Midbrain (tissue), 1 donor: Measurements from ENCODE around the gene FUT8.
"Not testable (repeated sequence)": the region's sequence is repeated elsewhere in the genome, so short reads cannot be mapped to it uniquely, and the experiment has no call there.

Experiments used
- DNase-seq: peaks from one replicate; lab custom pipeline; 2025; lab: John Stamatoyannopoulos, UW

Gene FUT8

DNA sequence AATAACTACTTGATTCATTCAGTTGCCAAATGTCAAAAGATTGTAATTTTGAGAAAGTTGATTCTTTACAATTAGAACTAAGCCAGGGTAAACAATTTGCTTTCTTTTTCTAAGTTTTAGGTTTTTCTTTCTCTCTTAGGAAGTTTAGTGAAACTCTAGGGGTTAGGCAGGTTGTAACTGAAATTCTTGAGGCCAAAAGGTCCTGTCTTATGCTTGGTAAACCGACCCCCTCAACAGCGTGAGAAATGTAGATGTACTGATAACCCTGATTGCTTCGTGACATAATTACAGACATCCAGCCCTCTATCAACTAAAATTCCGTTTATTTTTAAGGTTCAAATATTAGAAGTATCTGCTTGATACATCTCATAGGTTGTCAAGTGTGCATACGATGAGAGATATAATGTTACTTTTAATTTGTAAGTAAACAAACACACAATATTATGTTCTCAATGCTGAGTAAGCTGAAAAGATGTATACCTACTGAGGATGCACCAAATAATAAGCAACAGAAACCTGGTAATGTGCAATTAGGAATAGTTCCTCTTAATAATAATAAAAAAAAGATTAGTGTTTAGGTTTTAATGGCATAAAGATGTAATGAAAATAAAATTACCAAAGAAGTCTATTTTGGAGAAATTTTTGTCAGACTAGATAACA lies 7.2 kb downstream of the FUT8 start:
- DNase-seq, result no peak

DNA sequence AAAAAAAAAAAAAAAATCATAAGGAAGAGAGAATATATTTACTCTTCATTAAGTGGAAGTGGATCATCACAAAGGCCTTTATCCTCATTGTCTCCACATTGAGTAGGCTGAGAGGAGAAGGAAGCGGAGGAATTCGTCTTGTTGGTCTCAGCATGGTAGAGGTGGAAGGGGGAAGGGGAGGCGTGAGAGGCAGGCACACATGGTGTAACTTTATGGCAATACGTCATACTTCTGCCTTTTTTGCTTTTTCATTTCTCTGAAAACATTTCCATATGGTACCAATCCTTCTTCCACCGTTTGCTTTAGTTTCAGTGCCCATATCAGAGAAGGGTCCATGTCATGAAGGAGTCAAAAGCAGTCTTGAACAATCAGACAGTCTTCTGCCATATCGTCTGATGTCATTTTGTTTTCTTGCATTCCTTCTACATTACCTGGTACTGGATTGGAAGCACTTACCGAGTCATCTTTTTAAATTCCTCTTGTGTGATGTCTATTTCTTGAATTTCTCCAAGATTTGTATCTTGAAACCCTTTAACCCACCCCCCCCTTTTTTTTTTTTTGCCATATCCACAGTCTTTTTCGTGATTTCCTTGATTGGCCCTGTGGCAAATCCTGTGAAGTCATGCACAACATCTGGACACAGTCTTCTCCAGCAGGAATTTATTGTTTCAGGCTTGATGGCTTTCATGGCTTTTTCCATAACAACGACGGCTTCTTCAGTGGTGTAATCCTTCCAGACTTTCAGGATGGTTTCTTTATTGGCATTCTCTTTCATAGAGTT lies 8.9 kb downstream of the FUT8 start:
- no peak for DNase-seq

DNA sequence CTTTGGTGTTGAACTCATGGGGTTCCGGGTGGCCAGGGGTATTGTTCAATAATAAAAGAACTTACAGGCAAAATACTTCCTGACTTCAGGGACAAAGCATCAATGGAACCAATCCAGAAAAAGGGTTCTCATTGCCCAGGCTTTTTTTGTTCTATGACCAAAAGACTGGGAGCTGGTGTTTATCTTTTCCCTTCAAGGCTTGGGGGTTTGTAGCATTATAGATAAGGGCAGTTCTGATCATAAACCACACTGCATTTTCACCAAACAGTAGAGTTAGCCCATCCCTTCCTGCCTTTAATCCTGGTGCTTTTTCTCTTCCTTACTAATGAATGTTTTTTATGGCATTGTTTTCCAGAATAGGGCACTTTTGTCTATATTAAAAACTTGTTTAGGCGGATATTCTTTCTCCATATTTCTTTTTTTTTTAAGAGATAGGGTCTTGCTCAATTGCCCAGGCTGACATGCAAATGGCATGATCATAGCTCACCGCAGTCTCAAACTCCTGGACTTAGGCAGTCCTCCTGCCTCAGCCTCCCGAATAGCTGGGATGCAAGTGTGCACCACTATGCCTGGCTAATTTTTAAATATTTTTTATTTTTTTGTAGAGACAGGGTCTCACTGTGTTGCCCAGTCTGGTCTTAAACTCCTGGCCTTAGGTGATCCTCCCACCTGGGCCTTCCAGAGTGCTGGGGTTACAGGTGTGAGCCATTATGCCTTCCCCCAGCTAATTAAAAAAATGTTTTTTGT lies 9.7 kb downstream of the FUT8 start:
- no peak for DNase-seq

DNA sequence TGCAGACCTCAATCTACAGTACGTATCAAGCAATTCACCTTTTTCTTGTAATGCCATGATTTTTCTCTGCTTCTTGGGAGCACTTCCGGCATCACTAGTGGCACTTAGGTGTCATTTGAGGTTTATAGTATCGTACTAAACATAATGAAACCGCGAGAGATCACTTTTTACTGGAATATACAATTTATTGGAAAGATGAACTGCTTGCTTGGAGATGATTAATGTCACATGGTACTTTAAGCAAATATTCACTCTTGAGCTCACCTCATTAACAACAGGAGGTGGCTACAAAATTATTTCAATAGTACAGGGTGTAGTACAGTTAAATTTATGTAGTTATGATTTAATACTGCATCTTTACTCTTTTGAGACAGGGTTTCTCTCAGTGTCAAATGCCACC lies 11.5 kb downstream of the FUT8 start:
- no peak for DNase-seq

DNA sequence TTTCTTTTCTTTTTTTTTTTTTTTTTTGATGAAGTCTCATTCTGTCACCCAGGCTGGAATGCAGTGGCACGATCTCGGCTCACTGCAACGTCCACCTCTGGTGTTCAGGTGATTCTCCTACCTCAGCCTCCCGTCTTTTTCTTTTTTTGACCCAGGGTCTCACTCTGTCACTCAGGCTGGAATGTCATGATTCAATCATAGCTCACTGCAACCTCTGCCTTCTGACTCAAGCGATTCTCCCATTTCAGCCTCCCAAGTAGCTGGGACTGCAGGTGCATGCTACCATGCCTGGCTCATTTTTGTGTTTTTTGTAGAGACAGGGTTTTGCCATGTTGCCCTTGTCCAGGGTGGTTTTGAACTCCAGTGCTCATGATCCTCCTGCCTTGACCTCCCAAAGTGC lies 12.0 kb downstream of the FUT8 start:
- no peak for DNase-seq

DNA sequence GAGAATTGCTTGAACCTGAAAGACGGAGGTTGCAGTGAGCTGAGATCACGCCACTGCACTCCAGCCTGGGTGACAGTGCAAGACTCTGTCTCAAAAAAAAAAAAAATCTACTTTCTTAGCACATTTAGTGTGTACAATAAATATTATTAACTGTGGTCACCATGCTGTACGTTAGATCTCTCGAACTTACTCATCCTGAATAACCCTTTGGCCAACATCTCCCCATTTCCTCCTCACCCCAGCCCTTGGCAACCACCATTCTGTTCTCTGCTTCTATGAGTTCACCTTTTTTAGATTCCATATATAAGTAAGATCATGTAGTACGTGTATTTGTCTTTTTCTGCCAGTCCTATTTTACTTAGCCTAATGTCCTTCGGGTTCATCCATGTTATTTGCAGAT lies 13.4 kb downstream of the FUT8 start:
- no peak for DNase-seq

DNA sequence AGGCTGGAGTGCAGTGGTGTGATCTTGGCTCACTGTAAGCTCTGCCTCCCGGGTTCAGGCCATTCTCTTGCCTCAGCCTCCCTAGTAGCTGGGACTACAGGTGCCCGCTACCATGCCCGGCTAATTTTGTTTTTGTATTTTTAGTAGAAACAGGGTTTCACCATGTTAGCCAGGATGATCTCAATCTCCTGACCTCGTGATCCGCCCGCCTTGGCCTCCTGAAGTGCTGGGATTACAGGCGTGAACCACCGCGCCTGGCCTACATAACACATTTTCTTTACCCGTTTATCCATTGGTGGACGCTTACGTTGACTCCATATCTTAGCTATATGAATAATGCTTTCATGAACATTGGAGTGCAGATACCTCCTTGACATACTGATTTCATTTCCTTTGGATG lies 14.4 kb downstream of the FUT8 start:
- not testable (repeated sequence) for DNase-seq

DNA sequence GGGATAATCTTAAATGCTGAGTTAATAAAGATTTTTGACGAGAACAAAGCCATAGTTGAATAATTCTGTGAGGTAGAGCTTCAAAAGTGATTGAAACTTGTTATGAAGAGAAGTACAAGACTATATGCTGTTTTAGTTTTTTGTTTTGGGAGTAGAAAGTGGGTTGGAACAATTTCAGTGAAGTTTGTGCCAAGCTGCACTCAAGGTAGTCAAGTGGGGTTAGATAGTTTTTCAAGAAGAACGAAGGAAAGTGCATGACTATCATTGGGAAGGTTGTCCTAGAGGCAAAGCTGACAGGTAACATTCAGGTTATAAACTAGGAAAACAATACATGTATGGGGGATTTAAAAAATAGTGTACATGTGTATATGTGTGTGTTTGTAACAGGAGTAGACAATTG lies 16.2 kb downstream of the FUT8 start:
- DNase-seq, result no peak

DNA sequence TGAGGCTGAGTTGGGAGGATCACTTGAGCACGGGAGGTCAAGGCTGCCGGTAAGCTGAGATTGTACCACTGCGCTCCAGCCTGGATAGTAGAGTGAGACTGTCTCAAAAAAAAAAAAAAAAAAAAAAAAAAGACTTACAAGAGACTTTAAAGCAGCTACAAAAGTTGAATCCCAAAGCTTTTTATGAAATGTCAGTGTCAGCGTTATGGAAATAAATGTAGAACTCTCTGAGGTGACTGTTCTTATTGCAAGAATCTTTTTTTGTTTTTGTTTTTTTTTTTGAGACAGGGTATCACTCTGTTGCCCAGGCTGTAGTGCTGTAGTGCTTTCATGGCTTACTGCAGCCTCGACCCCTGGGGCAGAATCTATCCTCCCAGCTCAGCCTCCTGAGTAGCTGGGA lies 17.2 kb downstream of the FUT8 start:
- DNase-seq, result no peak

DNA sequence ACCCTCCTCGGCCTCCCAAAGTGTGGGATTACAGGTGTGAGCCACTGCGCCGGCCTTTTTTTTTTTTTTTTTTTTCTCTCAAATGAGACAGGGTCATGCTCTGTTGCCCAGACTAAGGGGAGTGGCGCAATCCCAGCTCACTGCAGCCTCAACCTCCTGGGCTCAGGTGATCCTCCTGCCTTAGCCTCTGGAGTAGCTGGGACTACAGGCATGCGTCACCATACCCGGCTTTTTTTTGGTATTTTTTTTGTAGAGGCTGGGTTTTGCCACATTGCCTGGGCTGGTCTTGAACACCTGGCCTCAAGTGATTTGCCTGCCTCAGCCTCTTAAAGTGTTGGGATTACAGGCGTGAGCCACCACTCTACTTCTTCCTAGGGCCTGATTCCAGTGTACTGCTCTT lies 18.7 kb downstream of the FUT8 start:
- no peak for DNase-seq

DNA sequence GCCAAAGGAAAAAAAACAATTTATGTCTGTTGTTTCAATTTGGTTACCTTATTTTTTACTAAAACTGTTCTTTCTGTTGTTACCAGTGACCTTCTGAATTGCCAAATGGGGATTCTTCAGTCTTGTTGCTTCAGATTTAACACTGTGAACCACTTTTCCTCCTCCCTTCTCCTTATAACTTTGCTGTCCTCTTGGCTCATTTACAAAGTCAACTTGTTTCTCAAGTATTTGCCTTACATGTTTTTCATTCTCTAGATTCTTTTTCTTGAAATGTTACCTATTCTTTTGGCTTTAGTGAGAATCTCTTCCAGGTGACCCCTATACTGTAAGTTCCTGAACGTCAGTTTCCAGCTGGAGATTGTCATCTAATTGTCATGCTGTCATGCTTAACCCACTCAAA lies 19.4 kb downstream of the FUT8 start:
- DNase-seq, result no peak

DNA sequence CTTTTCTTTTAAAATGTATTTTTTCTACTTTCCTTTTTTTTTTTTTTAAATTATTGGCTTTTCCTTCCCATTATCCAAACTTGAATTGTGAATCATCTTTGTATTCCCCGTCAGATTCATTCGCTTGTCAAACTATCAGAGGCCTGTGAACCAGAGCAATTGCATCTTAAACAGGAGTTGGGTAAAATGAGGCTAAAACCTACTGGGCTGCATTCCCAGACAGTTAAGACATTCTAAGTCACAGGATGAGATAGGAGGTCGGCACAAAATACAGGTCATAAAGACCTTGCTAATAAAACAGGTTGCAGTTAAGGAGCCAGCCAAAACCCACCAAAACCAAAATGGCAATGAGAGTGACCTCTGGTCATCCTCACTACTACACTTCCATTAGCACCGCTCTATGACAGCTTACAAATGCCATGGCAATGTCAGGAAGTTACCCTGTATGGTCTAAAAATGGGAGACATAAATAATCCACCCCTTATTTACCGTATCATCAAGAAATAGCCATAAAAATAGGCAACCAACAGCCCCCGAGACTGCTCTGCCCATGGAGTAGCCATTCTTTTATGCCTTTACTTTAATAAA lies 19.9 kb downstream of the FUT8 start:
- DNase-seq, result no peak

DNA sequence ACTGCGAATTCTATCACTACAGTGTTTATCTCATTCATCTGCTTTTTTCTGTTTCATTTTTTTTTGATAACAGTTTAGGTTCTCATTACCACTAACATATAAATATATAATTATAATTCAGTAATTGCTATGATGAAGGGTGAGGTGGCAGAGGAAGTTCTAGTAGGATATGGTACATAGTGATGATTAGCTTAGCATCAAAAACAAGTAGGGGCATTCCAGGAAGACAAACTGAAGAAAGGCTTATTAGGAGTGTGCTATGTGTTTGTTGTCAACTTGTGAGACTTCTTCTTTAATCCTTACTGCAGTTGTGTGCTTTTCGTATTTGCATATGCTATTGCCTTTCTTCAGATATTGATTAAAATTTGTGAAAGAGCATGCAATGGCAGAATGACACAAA lies 20.6 kb downstream of the FUT8 start:
- no peak for DNase-seq

DNA sequence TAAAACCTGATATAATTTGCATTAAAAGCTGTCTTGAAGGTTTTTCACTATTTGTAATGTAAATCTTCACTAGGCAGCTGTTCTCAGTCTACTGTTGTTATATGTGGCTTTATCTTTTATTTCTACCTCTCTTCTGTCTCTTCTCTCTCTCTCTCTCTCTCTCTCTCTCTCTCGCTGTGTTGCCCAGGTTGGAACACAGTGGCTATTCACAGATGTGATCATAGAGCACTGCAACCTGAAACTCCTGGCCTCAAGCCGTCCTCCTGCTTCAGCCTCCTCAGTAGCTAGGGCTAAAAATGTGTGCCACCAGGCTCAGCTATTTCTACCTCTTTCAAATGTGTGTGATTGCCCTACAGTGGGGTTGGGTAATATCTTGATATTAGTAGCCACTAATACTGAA lies 21.1 kb downstream of the FUT8 start:
- DNase-seq, result no peak

DNA sequence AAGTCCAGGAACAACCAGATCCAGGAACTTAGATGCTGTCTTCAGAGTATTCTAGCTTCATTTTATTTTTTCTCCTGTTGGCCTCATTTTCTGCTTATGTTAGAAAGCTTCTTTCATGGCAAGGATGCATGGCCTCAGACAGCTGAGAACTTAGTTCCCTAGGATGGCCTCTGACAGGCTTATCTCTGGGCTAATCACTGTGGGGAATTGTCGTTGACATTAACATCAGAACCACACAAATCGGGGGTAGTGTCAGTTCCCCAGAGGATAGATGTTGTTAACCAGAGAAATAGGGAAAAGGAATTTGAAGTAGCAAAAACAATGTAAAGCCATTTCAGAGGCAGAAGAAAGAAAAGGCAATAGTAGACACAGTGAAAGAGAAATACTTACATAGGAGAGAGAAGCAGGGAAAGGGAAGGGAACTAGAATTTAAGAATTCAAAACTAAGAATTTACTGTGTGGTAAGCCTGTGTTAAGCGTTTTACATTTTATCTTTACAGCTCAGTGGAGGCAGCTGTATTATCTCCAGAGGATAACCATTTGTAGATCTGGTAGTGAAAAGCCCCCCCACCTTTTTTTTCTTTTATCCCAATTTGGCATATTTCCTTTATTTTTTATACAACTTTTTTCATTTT lies 21.8 kb downstream of the FUT8 start:
- DNase-seq, result no peak

DNA sequence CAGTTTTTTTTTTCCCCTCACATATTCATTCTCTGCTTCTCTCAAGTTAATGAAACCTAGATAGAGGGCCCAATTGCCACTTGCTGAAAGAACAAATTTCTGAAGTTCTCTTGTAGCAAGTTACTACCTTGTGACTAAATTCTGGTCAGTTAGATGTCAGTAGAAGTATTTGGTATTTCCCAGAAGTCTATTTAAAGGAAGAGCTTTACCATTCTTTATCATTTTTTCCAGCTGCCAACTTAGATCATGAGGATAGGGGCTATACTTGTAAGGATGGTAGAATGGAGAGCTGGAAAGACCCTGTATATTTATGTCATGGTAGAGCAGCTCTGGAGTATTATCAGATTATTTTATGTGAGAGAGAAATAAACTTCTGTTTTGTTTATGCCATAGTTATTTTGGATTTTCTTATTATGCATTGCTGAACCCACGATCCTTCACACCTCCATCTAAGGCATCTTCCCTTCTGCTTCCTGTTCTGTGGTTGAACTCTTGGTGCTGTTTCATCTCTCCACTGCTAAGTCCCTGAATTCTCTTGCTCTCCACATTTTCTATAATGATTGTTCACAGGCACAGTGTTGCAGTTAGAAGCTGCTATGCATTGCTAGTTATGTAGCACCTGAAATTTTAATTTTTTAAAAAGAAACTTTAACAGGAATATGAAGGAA lies 25.9 kb downstream of the FUT8 start:
- DNase-seq, result no peak

DNA sequence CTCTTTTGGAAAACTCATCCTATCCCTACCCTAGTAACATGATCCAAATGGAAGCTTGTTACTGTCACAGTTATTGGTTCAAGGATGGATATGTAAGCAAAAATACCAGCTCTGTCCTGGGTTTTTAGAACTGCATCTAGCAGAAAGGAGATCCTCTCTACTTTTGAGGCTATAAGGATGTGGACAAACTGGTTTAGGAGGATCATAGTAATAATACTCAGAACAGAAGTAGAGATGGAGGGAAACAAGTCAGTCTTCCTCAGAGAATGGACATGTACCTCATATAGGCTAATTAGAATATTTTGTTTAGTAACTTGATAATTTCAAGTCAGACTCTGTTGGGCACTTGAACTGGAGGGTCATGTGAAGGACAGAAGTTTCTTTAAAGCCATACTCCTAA lies 26.6 kb downstream of the FUT8 start:
- DNase-seq, result no peak

DNA sequence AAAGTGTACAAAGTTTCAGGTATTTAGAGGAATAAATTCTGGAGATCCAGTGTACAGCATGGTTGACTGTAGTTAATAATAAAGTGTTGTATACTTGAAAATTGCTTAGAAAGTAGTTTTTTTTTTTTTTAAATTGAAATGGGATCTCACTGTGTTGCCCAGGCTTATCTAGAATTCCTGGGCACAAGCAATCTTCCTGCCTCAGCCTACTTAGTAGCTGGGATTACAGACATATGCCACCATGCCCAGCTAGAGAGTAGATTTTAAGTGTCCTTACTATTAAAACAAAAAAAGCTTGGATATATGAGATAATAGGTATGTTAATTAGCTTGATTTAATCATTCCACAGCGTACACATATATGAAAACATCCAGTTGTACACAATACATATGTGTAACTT lies 27.7 kb downstream of the FUT8 start:
- no peak for DNase-seq

DNA sequence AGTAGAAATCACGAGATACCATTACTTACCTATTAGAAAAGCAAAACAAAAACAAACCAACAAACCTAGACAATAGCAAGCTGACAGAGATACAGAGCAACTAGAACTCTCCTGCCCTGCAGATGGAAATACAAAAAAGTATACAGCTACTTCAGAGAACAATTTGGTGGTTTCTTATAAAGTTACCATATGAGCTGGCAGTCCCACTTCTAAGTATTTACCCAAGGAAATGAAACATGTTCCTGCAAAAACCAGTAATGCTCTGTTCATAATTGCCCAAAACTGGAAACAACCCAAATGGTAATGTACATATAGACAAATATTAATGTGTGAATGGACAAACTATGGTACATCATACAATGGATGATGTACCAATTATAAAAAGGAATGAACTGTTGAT lies 31.7 kb downstream of the FUT8 start:
- no peak for DNase-seq

DNA sequence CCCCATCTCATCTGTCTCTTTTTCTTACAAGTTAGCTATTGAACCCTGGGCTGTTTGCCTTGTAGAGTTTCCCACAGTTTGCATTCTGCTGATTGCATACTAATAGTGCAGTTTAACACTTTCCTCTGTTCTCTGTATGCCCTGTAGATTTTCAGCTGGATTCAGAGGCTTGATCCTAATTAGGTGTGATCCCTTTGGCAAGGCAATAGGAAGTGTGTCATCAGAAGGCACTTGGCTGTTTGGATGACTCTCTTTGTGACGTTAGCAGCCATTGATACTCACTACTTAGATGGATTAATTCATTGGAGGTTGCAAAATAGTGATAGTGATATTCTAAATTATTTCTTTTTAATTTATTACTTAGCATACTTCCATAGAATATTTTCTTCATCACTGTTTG lies 33.6 kb downstream of the FUT8 start:
- no peak for DNase-seq

DNA sequence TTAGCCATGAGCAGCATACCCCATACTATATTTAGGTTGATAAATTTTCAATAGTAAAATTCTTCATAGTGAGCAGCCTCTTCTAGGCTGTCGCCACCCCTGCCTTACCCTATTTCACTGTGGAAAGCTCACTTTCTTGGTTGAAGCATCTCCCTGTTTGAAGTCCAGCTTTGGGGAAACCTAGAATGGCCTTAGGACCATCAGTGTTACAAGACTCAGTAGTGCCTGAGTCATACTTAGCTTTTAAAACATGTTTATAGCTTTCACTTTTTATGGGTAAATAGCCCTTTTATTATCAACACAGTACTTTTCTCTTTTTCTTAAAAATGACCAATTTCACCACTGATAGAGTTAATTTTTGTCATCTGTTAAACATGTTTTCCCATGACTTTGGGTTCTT lies 37.1 kb downstream of the FUT8 start:
- no peak for DNase-seq
